ENCODE measurements around the gene KIRREL3. TPM values are rescaled to one million over a fixed set of nuclear protein-coding genes. Genes with fewer than 3 reads are reported as not detected.
"Not testable (repeated sequence)": the region's sequence is repeated elsewhere in the genome, so short reads cannot be mapped to it uniquely, and the experiment has no call there.

Gene KIRREL3
- total and polyA plus RNA-seq, 12 donors: 0.13 to 0.58 (median 0.30) TPM

GRCh38 chr11:126385991-126386728 is 614.4 kb downstream of the KIRREL3 start:
- intact Hi-C loops (cut with DNase I): no loop called here
- 63 to 64% methylated on average over 8 of the region's 8 CpGs for WGBS, 2 donors
- H3K27ac ChIP-seq: peak overlapping the region in 9 of 10 donors; percentile 5 to 82 (median 46)
- H3K4me3 ChIP-seq: no peak overlapping the region
- H3K4me1 ChIP-seq: peaks cover 10 to 78% (median 36%) of the 10 kb centered on the region in 9 donors
- TF ChIP-seq CTCF (IDR thresholded peaks at IDR 0.05): no peak
- no peaks in the 10 kb centered on the region for H3K36me3 ChIP-seq
- DNase-seq: no peak
- peak in 7 of 8 donors; percentile 2 to 18 (median 12) for ATAC-seq
- H3K9me3 ChIP-seq: no peaks in the 10 kb centered on the region
- no peaks in the 10 kb centered on the region for H3K27me3 ChIP-seq

- Histone ChIP-seq H3K4me3 (no peak overlapping the region), H3K36me3 (no peaks in the 10 kb centered on the region), H3K4me1 (peaks cover 16 to 79% (median 38%) of the 10 kb centered on the region in 9 donors), H3K9me3 (no peaks in the 10 kb centered on the region), H3K27ac (no peak overlapping the region), H3K27me3 (no peaks in the 10 kb centered on the region)
- no peak for DNase-seq
- 84 to 86% methylated on average over 7 to 9 of the region's 9 CpGs for WGBS, 2 donors
- ATAC-seq: peak in 1 of 8 donors; percentile 4
- intact Hi-C loops (cut with DNase I): no loop called here
- TF ChIP-seq CTCF (IDR thresholded peaks at IDR 0.05): no peak
Observed at GRCh38 chr11:126384449-126385070, 616.0 kb downstream of the KIRREL3 start.

DNA sequence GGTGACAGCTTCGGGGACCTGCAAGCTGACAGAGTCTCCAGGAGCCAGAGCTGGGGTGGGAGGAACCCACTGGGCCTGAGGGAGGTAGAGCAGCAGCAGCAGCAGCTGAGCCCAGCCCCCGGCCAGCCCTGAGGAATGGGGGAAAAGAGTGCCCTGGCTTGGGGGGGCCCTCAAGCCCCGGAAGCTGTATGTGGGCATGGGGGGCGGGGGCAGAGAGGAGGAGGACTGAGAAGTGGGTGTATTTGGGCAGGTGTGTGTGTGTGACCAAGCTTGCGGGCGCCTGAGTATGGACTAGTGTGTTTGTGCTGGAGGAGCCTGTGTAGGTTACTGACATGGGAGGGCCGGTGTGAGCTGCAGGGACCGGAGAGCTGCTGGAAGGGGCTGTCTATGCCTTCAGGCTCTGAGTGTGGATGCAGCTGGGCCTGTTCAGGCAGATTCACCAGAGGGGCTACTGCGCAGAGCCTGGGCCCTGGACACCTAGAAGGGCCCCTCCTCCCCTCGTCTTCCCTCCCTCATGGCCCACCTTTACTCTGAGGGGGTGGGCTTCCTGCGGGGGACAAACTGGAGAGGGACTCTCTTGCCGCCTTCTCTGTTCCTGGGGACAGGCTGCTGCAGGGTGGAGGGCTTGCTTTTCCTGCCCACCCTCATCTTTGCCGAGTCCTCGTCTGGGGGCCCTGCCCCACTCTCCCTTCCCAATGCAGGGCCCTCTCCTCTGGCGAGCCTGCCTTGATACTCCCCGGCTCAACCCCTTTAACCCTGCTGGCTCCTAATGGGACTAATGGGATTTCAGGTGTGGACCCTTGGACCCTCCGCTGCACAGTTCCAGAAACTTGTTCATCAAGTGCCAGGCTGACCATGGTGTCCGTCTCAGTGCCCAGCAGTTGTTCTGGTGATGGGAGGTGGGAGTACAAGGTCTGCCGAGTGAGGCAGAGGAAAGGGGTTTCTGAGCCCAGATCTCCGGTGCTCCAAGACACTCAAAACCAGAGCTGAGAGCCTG is 616.9 kb downstream of the KIRREL3 start:
- ATAC-seq (peak in 1 of 8 donors; percentile 6), DNase-seq (no peak)
- Histone ChIP-seq H3K36me3 (no peaks in the 10 kb centered on the region), H3K27me3 (no peaks in the 10 kb centered on the region), H3K4me3 (no peak overlapping the region), H3K27ac (no peak overlapping the region), H3K9me3 (no peaks in the 10 kb centered on the region), H3K4me1 (peaks cover 18 to 86% (median 38%) of the 10 kb centered on the region in 9 donors)
- no peak for TF ChIP-seq CTCF (IDR thresholded peaks at IDR 0.05)
- 81 to 83% methylated on average over 20 of the region's 20 CpGs for WGBS, 2 donors
- intact Hi-C loops (cut with DNase I): no loop called here

- 81 to 94% methylated on average over 3 to 4 of the region's 4 CpGs for WGBS, 2 donors
- peaks cover 18 to 78% (median 33%) of the 10 kb centered on the region in 9 donors for H3K4me1 ChIP-seq
- ATAC-seq; H3K27ac ChIP-seq; H3K36me3 ChIP-seq; DNase-seq; H3K4me3 ChIP-seq; H3K9me3 ChIP-seq; intact Hi-C loops (cut with DNase I); H3K27me3 ChIP-seq: not testable (repeated sequence)
Observed at GRCh38 chr11:126382641-126383040, 617.9 kb downstream of the KIRREL3 start.

GRCh38 chr11:126381960-126382359 is 618.6 kb downstream of the KIRREL3 start:
- H3K9me3 ChIP-seq; H3K4me3 ChIP-seq; H3K27ac ChIP-seq; H3K27me3 ChIP-seq; intact Hi-C loops (cut with DNase I); DNase-seq; H3K36me3 ChIP-seq: not testable (repeated sequence)
- H3K4me1 ChIP-seq: peaks cover 18 to 73% (median 27%) of the 10 kb centered on the region in 9 donors
- WGBS, 2 donors: 66 to 69% methylated on average over 2 to 5 of the region's 10 CpGs
- peak in 5 of 8 donors; percentile 2 to 42 (median 4) for ATAC-seq
